ENCODE data around the gene PDE1C.
A peak's percentile ranks its signal among the peaks of the same experiment; 100 is the strongest.
"Not testable (repeated sequence)": the region's sequence is repeated elsewhere in the genome, so short reads cannot be mapped to it uniquely, and the experiment has no call there.

Gene PDE1C

GRCh38 chr7:31887006-31887405, 183.2 kb downstream of the PDE1C start:
- no peak for FAIRE-seq

GRCh38 chr7:31885171-31885570, 185.0 kb downstream of the PDE1C start:
- FAIRE-seq: no peak

GRCh38 chr7:31883761-31884164, 186.4 kb downstream of the PDE1C start:
- FAIRE-seq: no peak

- no peak for FAIRE-seq
Observed at GRCh38 chr7:31882187-31882586, 188.0 kb downstream of the PDE1C start.

GRCh38 chr7:31878875-31879274, 191.3 kb downstream of the PDE1C start:
- no peak for FAIRE-seq

- no peak for FAIRE-seq
Observed at GRCh38 chr7:31875424-31875823, 194.8 kb downstream of the PDE1C start.

- no peak for FAIRE-seq
Observed at GRCh38 chr7:31874631-31875386, 195.4 kb downstream of the PDE1C start.

GRCh38 chr7:31873816-31874597, 196.2 kb downstream of the PDE1C start:
- no peak for FAIRE-seq

- FAIRE-seq: no peak
Observed at GRCh38 chr7:31872545-31873370, 197.4 kb downstream of the PDE1C start.

- no peak for FAIRE-seq
Observed at GRCh38 chr7:31864646-31865045, 205.6 kb downstream of the PDE1C start.

- no peak for FAIRE-seq
Observed at GRCh38 chr7:31860925-31861324, 209.3 kb downstream of the PDE1C start.

- no peak for FAIRE-seq
Observed at GRCh38 chr7:31858055-31858454, 212.2 kb downstream of the PDE1C start.

GRCh38 chr7:31857172-31857571, 213.0 kb downstream of the PDE1C start:
- no peak for FAIRE-seq

GRCh38 chr7:31856337-31856736, 213.9 kb downstream of the PDE1C start:
- no peak for FAIRE-seq

- FAIRE-seq: peak; percentile 75
Observed at GRCh38 chr7:31855530-31855929, 214.7 kb downstream of the PDE1C start.

- no peak for FAIRE-seq
Observed at GRCh38 chr7:31853380-31853779, 216.8 kb downstream of the PDE1C start.

- FAIRE-seq: no peak
Observed at GRCh38 chr7:31852462-31852861, 217.7 kb downstream of the PDE1C start.

GRCh38 chr7:31851119-31851518, 219.1 kb downstream of the PDE1C start:
- no peak for FAIRE-seq

GRCh38 chr7:31850601-31851000, 219.6 kb downstream of the PDE1C start:
- no peak for FAIRE-seq

- no peak for FAIRE-seq
Observed at GRCh38 chr7:31850066-31850465, 220.1 kb downstream of the PDE1C start.

GRCh38 chr7:31835471-31835870, 234.7 kb downstream of the PDE1C start:
- FAIRE-seq: no peak

GRCh38 chr7:31833625-31834024, 236.6 kb downstream of the PDE1C start:
- not testable (repeated sequence) for FAIRE-seq

GRCh38 chr7:31828520-31828919, 241.7 kb downstream of the PDE1C start:
- FAIRE-seq: no peak
